IPS-18c (cell line): ENCODE results near the gene LILRA5.
"Not testable (repeated sequence)": the region's sequence is repeated elsewhere in the genome, so short reads cannot be mapped to it uniquely, and the experiment has no call there.

Experiments
- H3K4me3 ChIP-seq: 2 replicates; pipeline ENCODE4 v1.7.0; 2013; ENCODE audit warnings: low read depth, mild to moderate bottlenecking, low read length, moderate library complexity; ENCODE audit not compliant: insufficient read depth
- H3K9me3 ChIP-seq: one replicate; pipeline ENCODE4 v1.6.1; 2013; ENCODE audit warnings: mild to moderate bottlenecking, low read length, moderate library complexity; ENCODE audit not compliant: control insufficient read depth, insufficient read depth

LILRA5 gene

DNA sequence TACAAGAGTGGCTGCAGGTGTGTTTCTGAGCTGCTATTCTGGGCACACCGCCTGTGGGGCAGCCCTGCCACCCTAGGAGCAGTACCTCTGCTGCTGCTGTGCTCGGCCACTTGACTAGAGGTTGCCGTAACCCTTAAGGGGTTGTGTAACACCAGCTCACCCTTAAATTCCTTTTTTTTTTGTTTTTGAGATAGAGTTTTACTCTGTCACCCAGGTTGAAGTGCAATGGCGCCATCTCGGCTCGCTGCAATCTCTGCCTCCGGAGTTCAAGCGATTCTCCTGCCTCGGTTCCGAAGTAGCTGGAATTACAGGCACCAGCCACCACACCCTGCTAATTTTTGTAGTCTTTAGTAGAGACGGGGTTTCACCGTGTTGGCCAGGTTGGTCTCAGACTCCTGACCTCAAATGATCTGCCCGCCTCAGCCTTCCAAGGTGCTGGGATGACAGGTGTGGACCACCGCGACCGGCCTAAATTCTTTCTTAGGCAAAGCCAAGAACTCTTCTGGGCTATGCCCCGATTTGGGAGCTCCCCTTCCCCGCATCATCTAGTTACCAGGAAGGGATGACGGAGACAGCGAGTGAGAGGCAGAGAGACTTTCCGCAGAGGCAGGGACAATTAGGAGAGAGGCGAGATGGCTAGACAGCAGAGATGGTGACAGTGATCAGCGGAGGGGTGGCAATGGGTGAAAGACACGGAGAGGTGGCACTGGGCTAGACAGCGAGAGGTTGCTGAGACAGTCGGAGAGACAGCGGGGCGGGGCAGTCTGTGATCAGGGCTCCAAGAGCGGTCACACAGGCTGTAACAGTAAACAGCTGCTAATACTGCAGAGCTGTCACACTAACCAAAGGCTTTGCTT is 4.4 kb upstream of the LILRA5 start:
- no peaks in the 10 kb centered on the region for H3K9me3 ChIP-seq
- H3K4me3 ChIP-seq, result peak overlapping the region; percentile 34; the same call in 1 of the 2 replicates

DNA sequence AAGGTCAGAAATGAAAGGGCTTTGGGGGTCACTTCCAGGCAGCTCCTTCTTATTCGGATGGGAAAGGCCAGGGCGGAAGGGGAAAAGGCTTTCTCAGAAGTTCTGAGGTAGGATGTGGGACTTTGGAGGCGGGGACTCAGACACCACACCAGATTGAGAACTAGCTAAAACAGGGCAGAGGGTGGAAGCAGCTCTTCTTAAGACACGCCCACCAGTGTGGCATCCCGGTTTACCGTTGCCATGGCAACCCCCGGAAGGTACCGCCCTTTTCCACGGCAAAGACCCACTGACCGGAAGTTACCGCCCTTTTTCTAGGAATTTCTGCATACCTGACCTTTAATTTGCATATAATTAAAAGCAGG is 3.8 kb upstream of the LILRA5 start:
- H3K9me3 ChIP-seq, result no peaks in the 10 kb centered on the region
- peak overlapping the region; percentile 34; the same call in 1 of the 2 replicates for H3K4me3 ChIP-seq

DNA sequence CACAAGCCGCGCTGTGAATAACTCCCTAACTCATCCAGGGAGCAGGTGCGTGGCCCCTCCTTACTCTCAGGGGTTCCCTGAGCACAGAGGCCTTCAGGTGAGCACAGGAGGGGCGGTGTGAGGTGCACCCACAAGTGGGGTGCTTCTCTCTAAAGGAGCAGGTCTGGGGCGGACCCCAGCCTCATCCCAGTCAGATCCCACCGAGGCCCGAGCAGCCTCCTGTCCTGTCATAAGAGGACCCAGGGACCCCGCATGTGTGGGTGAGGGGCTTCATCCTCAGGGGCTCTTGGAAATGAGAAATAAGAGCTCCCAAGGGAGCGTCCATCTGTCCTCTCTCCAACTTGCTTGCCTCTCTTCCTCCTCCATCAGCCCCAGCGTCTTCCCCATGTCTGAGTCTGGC is 3.0 kb upstream of the LILRA5 start:
- Histone ChIP-seq H3K9me3 (no peaks in the 10 kb centered on the region), H3K4me3 (no peak overlapping the region)

DNA sequence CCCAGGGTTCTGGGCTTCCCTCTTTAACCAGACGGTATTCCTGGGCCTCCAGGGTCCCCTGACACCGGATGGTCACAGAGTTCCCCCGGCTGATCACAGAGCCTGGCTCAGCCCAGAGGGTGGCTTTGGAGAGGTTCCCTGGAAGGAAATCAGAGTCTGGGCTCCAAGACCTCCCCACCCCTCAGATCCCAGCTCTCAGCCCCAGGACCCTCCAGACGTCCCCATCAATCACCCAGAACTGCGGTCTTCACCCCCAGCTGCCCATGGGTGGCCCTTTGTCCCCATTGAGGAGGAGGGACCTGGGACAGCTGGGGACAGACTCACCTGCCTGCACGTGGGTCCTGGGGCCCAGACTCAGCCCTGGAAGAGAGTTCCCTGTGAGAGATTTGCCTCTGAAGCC is 955 bp downstream of the LILRA5 start:
- H3K4me3 ChIP-seq, result no peak overlapping the region
- peaks cover 2% of the 10 kb centered on the region for H3K9me3 ChIP-seq

DNA sequence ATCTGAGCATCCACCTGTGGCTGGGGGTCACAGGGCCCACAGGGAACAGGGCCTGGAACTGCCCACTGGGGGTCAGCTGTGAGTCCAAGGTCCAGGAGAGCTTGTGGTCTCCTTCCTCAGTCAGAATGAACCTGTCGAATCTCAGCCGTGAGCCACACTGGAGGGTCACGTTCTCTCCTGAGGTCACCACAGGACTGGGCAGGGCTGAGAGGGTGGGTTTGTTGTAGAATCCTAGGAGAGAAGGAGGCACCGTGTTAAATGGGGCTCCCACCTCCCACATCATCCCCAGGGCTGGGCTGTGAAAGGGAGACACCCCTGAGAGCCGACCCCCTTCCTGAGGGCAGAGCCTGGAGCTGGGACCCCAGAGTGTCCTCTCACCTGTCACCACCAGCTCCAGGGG is 1.5 kb downstream of the LILRA5 start:
- Histone ChIP-seq H3K4me3 (no peak overlapping the region), H3K9me3 (peaks cover 2% of the 10 kb centered on the region)

DNA sequence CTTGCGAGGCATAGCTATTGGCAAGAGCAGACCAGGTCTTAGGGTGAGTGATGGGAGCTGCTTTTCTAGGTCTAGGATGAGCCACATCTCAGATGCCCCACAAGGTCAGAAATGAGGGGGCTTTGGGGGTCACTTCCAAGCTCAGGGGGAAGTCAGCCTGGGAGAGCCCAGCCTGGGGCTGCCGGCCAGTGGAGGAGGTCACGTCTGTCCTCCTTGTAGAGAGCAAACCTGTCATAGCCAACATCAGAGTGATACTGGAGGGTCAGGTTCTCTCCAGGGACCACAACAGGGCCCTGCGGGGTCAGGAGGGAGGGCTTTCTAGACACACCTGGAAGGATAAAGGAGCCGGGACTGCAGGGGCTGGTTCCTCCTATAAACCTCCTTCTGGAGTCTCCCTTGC is 2.4 kb downstream of the LILRA5 start:
- H3K4me3 ChIP-seq, result no peak overlapping the region
- H3K9me3 ChIP-seq, result peaks cover 2% of the 10 kb centered on the region

DNA sequence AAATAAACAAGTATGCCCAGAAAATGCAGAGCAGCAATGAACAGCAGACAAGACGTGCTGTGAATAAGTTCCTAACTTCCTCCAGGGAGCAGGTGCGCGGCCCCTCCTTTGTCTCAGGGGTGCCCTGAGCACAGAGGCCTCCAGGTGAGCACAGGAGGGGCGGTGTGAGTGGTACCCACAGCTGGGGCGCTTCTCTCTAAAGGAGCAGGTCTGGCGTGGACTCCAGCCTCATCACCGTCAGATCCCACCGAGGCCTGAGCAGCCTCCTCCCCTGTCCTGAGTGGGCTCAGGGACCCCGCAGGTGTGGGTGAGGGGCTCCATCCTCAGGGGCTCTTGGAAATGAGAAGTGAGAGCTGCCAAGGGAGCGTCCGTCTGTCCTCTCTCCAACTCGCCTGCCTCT is 3.2 kb downstream of the LILRA5 start:
- H3K9me3 ChIP-seq, result peaks cover 2% of the 10 kb centered on the region

DNA sequence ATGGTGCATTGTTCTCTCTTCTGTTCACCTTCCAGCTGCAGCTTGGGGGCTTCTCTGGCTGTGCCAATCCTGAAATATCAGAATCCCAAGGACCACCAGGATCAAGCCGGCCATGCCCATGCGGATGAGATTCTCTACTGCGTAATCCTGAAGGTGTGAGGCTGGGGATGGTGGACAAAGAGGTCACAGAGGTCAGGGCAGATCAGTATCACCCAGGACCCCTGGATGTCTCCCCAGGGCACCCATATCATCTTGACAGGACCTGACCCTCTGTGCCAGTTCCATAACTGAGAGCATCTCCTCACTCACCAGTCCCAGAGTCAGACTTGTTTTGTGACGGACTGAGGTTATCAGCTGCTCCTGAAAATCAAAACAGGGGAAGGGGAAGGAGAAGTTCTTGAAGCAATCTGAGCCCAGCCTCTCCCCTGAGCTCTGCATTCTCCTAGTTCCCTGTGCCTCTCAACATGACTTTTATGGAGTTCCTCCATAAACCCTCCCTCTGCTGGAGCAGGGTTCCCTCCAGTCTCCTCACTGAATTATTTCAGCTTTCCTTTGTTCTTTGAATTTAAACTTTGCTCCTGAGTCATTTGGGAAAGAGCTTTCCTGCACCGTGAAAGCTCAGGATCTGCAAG is 5.5 kb downstream of the LILRA5 start:
- no peak overlapping the region for H3K4me3 ChIP-seq
- peaks cover 2% of the 10 kb centered on the region for H3K9me3 ChIP-seq

More for the DNA sequence above, 3.2 kb downstream of the LILRA5 start:
- H3K4me3 ChIP-seq, result no peak overlapping the region

DNA sequence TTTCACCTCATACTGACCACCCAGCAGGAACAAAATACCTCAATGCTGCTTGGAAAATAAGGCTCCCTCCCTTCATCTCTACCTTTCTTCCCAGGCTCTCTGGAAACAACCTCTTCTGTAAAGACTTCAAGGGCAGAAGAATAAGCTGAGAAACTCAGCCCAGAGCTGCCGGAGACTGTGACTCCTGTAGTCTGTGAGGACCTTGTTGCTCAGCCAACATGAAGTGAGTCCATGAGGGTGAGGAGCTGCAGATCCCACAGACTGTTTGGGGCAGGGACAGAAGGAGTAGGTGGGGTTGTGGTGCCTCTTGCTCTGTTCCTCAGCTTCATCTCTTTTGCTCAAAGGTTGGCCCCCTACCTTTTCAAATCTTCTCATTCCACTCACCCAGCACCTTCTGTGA is 7.8 kb downstream of the LILRA5 start:
- Histone ChIP-seq H3K9me3 (peaks cover 2% of the 10 kb centered on the region), H3K4me3 (no peak overlapping the region)

DNA sequence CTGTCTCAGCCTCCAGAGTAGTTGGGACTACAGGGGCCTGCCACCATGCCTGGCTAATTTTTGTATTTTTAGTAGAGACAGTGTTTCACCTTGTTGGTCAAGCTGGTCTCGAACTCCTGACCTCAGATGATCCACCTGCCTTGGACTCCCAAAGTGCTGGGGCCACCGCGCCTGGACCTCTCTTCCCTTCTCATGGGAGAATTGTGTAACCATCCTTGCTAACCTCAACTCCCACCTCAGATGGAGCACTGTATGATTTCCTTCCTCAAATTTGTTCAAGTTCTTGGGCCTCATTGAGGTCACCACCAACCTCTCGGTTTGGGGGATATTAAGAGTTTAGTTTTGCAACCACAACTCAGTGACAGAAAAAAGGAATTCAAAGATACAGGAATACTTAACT is 10.7 kb downstream of the LILRA5 start:
- Histone ChIP-seq H3K9me3 (peaks cover under 1% of the 10 kb centered on the region), H3K4me3 (no peak overlapping the region)

DNA sequence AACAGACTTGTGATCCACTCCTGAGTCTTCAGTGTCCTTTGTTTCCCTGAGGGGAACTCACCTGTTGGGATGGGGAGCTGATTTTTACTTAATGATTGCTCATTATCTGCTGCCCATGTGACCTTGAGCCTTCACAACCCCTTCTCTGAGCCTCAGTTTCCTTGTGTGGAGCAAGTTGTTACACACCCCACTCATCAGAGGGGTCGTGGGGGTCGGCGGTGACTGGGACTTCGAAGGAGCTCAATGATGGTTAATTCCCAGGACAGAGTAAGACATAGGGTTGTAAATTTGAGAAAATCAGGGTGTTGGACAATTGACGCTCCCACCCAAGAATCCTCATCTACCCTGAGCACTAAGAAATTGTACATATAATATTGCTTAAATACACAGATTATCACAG is 13.5 kb downstream of the LILRA5 start:
- no peaks in the 10 kb centered on the region for H3K9me3 ChIP-seq

DNA sequence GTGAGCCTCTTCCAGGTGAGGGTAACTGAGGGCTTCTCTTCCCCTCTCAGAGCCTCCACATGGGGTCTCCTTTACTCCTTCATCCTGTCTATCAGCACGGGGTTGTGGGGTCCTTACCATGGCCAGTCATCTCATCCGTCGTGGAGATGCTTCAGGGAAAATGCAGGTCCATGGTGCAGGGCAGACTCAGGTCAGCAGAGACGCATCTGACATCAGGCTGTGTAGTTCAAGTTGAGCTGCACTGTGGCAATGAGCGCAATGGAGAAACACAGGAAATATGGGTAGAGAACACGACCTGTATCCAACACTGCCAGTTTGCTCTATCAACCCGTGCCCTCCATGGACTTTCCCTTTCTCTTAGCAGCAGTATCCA is 13.9 kb downstream of the LILRA5 start:
- H3K9me3 ChIP-seq, result no peaks in the 10 kb centered on the region
- no peak overlapping the region for H3K4me3 ChIP-seq

More for the DNA sequence above, 13.5 kb downstream of the LILRA5 start:
- H3K4me3 ChIP-seq, result no peak overlapping the region

DNA sequence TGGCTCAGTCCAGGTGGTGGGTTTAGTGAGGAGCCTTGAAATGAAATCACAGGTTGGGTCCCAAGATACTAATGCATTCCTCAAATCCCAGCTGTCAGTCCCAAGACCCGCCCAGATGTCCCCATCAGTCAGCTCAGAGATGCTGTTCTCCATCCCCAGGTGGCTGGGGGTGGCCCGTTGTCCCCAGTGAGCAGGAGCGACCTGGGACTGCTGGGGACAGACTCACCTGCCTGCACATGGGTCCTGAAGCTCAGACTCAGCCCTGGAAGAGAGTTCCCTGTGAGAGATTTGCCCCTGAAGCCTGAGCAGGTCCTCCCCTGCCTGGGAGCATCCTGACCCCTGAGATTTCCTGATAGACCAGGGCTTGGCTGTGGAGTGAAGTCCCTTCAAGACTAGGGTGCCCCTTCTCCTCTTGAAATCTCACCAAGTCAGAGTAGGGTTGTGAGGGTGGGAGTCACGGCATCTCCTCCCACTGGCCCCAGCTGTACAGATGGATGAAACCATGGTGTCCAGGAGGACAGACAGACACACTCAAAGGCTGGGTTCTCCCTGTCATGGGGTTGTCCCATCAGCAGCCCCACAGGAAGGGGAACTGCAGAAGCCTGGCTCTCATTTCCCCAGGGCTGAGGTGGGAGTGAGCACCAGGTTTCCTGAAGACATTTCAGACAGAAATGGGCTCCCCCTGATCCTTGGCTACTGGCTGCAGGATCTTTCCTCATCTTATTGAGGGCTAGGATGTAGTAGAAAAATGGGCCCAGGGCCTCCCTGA is 14.4 kb downstream of the LILRA5 start:
- H3K9me3 ChIP-seq, result no peaks in the 10 kb centered on the region
- no peak overlapping the region for H3K4me3 ChIP-seq

DNA sequence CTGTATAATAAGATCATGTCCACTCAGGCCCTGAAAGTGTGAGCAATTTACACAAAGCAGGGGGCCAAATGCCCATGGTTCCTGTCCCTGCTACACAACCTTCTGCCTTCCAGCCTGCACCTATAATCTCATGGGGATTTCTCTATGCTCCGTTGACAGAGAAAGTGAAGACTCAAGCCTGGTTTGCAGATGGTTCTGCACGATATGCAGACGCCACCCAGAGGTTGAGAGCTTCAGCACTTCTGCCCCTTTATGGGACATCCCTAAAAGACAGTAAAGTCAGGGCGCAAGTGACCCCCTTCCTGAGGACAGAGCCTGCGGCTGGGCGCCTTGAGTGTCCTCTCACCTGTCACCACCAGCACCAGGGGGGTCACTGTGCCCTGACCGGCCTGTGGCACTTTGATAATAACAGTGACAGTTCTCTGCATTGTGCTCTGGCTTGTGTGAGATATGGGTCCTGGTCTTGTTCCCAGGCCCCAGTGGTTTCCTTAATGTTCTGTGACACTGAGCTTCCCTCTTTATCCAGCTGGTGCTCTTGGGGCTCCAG is 15.1 kb downstream of the LILRA5 start:
- no peaks in the 10 kb centered on the region for H3K9me3 ChIP-seq
- no peak overlapping the region for H3K4me3 ChIP-seq

DNA sequence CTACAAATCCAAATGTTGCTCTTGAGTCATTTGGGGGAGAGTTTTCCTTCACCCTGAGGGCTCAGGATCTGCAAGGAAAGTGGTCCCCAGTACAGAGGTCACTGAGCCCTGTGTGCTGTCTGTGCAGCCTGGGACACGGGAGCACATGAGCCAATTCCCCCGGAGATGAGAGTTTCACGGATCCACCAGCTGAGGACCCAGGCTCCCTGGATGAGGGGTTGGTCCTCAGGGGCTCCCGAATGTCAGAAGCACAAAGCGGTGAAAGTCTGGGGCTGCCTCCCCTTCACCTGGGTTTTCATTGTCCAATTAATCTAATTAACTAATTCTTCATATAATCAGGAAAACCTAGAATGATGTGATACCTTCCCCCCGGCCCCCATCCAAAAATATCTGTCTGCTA is 18.4 kb downstream of the LILRA5 start:
- H3K4me3 ChIP-seq, result no peak overlapping the region
- H3K9me3 ChIP-seq, result no peaks in the 10 kb centered on the region

DNA sequence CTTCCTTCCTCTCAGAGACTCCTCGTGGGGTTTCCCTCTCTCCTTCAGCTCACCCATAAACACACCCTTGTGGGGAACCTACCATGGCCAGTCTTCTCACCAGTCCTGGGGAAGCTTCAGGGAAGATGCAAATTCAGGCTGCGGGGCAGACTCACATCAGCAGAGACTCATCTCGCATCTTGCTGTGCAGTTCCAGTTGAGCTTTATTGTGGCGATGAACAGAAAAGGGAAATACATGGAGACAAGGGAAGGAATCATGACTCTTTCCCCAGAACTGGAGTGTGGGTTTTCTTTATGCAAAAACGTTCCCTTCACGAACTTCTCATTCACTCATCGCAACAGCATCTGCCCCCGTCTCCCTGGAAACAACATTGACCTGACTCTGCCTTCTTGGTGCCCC is 23.8 kb downstream of the LILRA5 start:
- H3K4me3 ChIP-seq, H3K9me3 ChIP-seq: not testable (repeated sequence)

DNA sequence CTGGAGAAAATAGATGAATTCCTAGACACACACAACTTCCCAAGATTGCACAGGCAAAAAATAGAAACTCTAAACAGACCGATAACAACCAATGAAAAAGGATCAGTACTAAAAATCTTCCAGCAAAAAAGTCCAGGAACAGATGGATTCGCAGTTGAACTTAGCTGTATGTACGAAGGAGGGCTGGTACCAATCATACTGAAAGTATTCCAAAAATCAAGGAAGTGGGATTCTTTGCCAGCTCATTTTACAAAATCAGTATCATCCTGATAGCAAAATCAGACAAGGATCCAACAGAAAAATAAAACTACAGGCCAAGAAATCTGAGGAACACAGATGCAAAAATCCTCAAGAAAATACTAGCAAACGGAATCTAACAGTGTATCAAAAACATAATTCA is 25.5 kb downstream of the LILRA5 start:
- no peak overlapping the region for H3K4me3 ChIP-seq
- no peaks in the 10 kb centered on the region for H3K9me3 ChIP-seq

DNA sequence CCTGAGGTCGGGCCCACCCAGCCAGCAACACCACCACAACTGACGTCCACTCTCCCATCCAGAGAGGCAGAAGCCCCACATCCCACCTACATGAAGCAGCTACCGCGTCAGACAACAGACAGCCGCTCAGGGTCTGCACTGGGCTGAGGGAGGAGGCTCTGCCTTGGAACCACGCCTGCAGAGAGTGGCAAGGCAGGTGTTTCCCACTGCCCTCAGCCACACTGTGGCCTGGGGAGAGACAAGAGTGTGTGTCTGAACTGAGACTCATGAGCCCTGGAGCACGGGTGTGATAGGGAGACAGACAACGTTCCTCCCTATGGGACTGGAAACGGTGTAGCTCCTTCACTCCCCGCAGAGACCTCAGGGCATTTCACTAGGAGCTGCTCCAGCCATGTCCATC is 26.7 kb downstream of the LILRA5 start:
- not testable (repeated sequence) for H3K4me3 ChIP-seq, H3K9me3 ChIP-seq
